Measurements from ENCODE around the gene ARHGEF10L. TPM values are rescaled to one million over a fixed set of nuclear protein-coding genes. Genes with fewer than 3 reads are reported as not detected.

The ARHGEF10L gene
- total and polyA plus RNA-seq, 4 experiments from 2014 or later: 0.47 to 0.78 TPM; not detected in 2

GRCh38 chr1:17729909-17730308 lies 190.4 kb downstream of the ARHGEF10L start:
- Mint-ChIP-seq H3K4me3 (no peak overlapping the region), H3K4me1 (no peaks in the 10 kb centered on the region), H3K9me3 (peaks cover 0 to 2% (median 0%) of the 10 kb centered on the region in 8 donors), H3K27me3 (peaks cover 0 to 4% of the 10 kb centered on the region in 2 donors), H3K36me3 (no peaks in the 10 kb centered on the region), H3K27ac (no peak overlapping the region)
- H3K27me3 ChIP-seq (ENCODE audit: insufficient read depth, low read length): no peaks in the 10 kb centered on the region
- no peak overlapping the region for H3K27ac ChIP-seq (ENCODE audit: low read depth, low read length)
- intact Hi-C loops (cut with micrococcal nuclease): no loop called here
- no peak for DNase-seq
- H3K4me1 ChIP-seq (ENCODE audit: insufficient read depth, low read length): no peaks in the 10 kb centered on the region
- ChIA-PET POLR2A (ENCODE audit: partially characterized antibody) (no interaction called here), CTCF (ENCODE audit: partially characterized antibody) (no interaction called here)
- no peaks in the 10 kb centered on the region for H3K36me3 ChIP-seq (ENCODE audit: insufficient read depth, low read length)
- H3K9me3 ChIP-seq (ENCODE audit: control insufficient read depth in 1 of 2, low read length in 2 of 2): no peaks in the 10 kb centered on the region
- H3K4me3 ChIP-seq (ENCODE audit: low read length in 2 of 2): no peak overlapping the region

DNA sequence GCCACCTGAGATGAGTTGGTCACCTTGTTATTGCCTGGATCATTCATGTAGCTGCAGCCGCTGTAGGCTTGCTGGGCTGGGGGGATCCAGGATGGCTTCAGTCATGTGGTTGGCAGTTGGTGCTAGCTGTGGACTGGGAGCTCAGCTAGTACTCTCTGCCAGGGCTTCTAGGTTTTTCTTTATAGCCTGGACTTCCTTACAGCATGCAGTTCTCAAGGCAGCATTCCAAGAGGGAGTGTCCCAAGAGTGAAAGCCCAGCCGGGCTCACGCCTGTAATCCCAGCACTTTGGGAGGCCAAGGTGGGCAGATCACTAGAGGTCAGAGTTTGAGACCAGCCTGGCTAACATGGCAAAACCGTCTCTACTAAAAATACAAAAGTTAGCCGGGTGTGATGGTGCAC lies 192.0 kb downstream of the ARHGEF10L start:
- Mint-ChIP-seq H3K27ac (no peak overlapping the region), H3K27me3 (peaks cover 0 to 4% of the 10 kb centered on the region in 2 donors), H3K9me3 (peaks cover 0 to 2% (median 0%) of the 10 kb centered on the region in 8 donors), H3K36me3 (no peaks in the 10 kb centered on the region), H3K4me1 (no peaks in the 10 kb centered on the region), H3K4me3 (no peak overlapping the region)
- Histone ChIP-seq H3K9me3 (ENCODE audit: control insufficient read depth in 1 of 2, low read length in 2 of 2) (no peaks in the 10 kb centered on the region), H3K4me1 (ENCODE audit: insufficient read depth, low read length) (no peaks in the 10 kb centered on the region), H3K4me3 (ENCODE audit: low read length in 2 of 2) (no peak overlapping the region), H3K36me3 (ENCODE audit: insufficient read depth, low read length) (no peaks in the 10 kb centered on the region), H3K27ac (ENCODE audit: low read depth, low read length) (no peak overlapping the region), H3K27me3 (ENCODE audit: insufficient read depth, low read length) (no peaks in the 10 kb centered on the region)
- CTCF ChIA-PET (ENCODE audit: partially characterized antibody): no interaction called here
- no peak for DNase-seq
- POLR2A ChIA-PET (ENCODE audit: partially characterized antibody): no interaction called here
- intact Hi-C loops (cut with micrococcal nuclease): no loop called here

- ChIA-PET POLR2A (ENCODE audit: partially characterized antibody) (no interaction called here), CTCF (ENCODE audit: partially characterized antibody) (no interaction called here)
- H3K36me3 Mint-ChIP-seq: no peaks in the 10 kb centered on the region
- intact Hi-C loops (cut with micrococcal nuclease): no loop called here
- no peak for DNase-seq
- Histone ChIP-seq H3K9me3 (ENCODE audit: control insufficient read depth in 1 of 2, low read length in 2 of 2) (no peaks in the 10 kb centered on the region), H3K4me3 (ENCODE audit: low read length in 2 of 2) (no peak overlapping the region), H3K27me3 (ENCODE audit: insufficient read depth, low read length) (no peaks in the 10 kb centered on the region), H3K4me1 (ENCODE audit: insufficient read depth, low read length) (no peaks in the 10 kb centered on the region), H3K27ac (ENCODE audit: low read depth, low read length) (no peak overlapping the region), H3K36me3 (ENCODE audit: insufficient read depth, low read length) (no peaks in the 10 kb centered on the region)
- H3K4me1 Mint-ChIP-seq: no peaks in the 10 kb centered on the region
- no peak overlapping the region for H3K27ac Mint-ChIP-seq
- peaks cover 0 to 2% (median 0%) of the 10 kb centered on the region in 8 donors for H3K9me3 Mint-ChIP-seq
- H3K27me3 Mint-ChIP-seq: peaks cover 0 to 4% of the 10 kb centered on the region in 2 donors
- no peak overlapping the region for H3K4me3 Mint-ChIP-seq
These were observed 193.0 kb downstream of the ARHGEF10L start for GRCh38 chr1:17732475-17732874.

DNA sequence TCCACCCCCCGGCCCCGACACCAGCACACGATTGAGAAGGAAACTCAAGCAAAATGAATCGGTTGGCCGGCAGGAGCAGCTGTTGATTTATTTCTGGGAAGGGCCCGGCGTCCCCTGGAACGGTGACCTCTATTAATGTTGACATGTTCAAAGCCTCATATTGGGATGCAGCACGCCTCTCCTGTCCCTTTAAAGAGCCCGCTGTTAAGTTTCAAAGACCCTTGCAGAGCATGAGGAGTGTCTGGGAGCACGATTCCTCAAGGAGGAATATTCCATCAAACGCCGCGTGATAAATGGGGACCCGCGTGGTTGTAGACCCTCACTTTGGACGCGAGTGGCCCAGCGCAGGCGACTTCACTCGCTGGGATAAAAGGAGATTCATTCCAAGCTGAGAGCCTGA lies 194.2 kb downstream of the ARHGEF10L start:
- no peaks in the 10 kb centered on the region for H3K4me1 Mint-ChIP-seq
- no peaks in the 10 kb centered on the region for H3K36me3 Mint-ChIP-seq
- H3K27ac ChIP-seq (ENCODE audit: low read depth, low read length): no peak overlapping the region
- H3K27me3 Mint-ChIP-seq: peaks cover 0 to 5% of the 10 kb centered on the region in 2 donors
- ChIA-PET POLR2A (ENCODE audit: partially characterized antibody) (no interaction called here), CTCF (ENCODE audit: partially characterized antibody) (no interaction called here)
- peaks cover 0 to 2% (median 0%) of the 10 kb centered on the region in 8 donors for H3K9me3 Mint-ChIP-seq
- no peaks in the 10 kb centered on the region for H3K4me1 ChIP-seq (ENCODE audit: insufficient read depth, low read length)
- DNase-seq: no peak
- intact Hi-C loops (cut with micrococcal nuclease): no loop called here
- no peaks in the 10 kb centered on the region for H3K36me3 ChIP-seq (ENCODE audit: insufficient read depth, low read length)
- no peaks in the 10 kb centered on the region for H3K27me3 ChIP-seq (ENCODE audit: insufficient read depth, low read length)
- H3K9me3 ChIP-seq (ENCODE audit: control insufficient read depth in 1 of 2, low read length in 2 of 2): no peaks in the 10 kb centered on the region
- no peak overlapping the region for H3K4me3 ChIP-seq (ENCODE audit: low read length in 2 of 2)
- H3K27ac Mint-ChIP-seq: no peak overlapping the region
- no peak overlapping the region for H3K4me3 Mint-ChIP-seq

DNA sequence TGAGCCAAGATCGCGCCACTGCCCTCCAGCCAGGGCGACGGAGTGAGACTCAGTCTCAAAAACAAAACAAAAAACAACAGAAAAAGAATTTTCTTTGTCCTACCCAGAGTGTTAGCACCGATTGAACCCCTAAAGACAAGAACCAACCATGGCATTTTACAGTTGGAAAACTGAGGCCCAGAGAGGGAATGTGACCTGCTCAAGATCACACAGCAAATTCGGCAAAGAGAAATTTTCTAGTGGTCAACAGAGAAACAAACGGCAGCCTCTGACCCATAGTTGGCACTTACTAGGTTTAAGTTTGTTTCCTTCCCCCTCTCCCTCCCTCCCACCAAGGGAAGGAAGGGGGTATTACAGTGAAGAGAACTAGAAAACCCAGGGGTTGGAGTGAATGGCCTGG lies 195.1 kb downstream of the ARHGEF10L start:
- no peak overlapping the region for H3K27ac ChIP-seq (ENCODE audit: low read depth, low read length)
- no peak for DNase-seq
- no peak overlapping the region for H3K4me3 Mint-ChIP-seq
- peaks cover 0 to 6% of the 10 kb centered on the region in 2 donors for H3K27me3 Mint-ChIP-seq
- H3K4me1 ChIP-seq (ENCODE audit: insufficient read depth, low read length): no peaks in the 10 kb centered on the region
- CTCF ChIA-PET (ENCODE audit: partially characterized antibody): no interaction called here
- H3K9me3 Mint-ChIP-seq: no peaks in the 10 kb centered on the region
- H3K36me3 Mint-ChIP-seq: no peaks in the 10 kb centered on the region
- no peaks in the 10 kb centered on the region for H3K4me1 Mint-ChIP-seq
- H3K9me3 ChIP-seq (ENCODE audit: control insufficient read depth in 1 of 2, low read length in 2 of 2): no peaks in the 10 kb centered on the region
- POLR2A ChIA-PET (ENCODE audit: partially characterized antibody): no interaction called here
- H3K27ac Mint-ChIP-seq: no peak overlapping the region
- no peaks in the 10 kb centered on the region for H3K27me3 ChIP-seq (ENCODE audit: insufficient read depth, low read length)
- H3K36me3 ChIP-seq (ENCODE audit: insufficient read depth, low read length): no peaks in the 10 kb centered on the region
- intact Hi-C loops (cut with micrococcal nuclease): no loop called here
- no peak overlapping the region for H3K4me3 ChIP-seq (ENCODE audit: low read length in 2 of 2)

DNA sequence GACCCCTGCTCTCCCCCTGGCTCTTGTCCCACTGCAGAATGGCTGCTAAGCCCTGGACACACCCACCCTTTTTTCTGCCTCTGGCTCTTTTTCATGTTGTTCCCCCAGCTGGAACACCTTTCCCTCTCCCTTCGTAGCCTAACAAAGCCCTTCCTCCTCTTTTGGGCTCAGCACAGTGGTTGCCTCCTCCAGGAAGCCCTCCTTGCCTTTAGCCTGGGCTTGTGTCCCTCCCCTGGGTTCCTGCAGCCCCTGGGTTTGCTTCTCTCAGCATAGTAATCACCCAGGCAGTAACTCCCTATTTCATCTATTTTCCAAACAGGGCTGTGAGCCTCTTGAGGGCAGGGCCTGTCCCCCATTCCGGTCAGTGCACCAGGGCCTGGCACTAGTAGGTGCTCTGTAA lies 195.8 kb downstream of the ARHGEF10L start:
- no peak overlapping the region for H3K4me3 ChIP-seq (ENCODE audit: low read length in 2 of 2)
- Mint-ChIP-seq H3K27me3 (peaks cover 0 to 5% of the 10 kb centered on the region in 2 donors), H3K36me3 (no peaks in the 10 kb centered on the region), H3K4me1 (no peaks in the 10 kb centered on the region), H3K9me3 (no peaks in the 10 kb centered on the region), H3K27ac (no peak overlapping the region), H3K4me3 (no peak overlapping the region)
- no peaks in the 10 kb centered on the region for H3K9me3 ChIP-seq (ENCODE audit: control insufficient read depth in 1 of 2, low read length in 2 of 2)
- no peaks in the 10 kb centered on the region for H3K27me3 ChIP-seq (ENCODE audit: insufficient read depth, low read length)
- no peak overlapping the region for H3K27ac ChIP-seq (ENCODE audit: low read depth, low read length)
- H3K36me3 ChIP-seq (ENCODE audit: insufficient read depth, low read length): no peaks in the 10 kb centered on the region
- POLR2A ChIA-PET (ENCODE audit: partially characterized antibody): interaction anchor here (0.5 kb wide), 1 partner anchor 253 kb away, joined by 3 read pairs; no protein-coding TSS in a partner anchor
- CTCF ChIA-PET (ENCODE audit: partially characterized antibody): no interaction called here
- H3K4me1 ChIP-seq (ENCODE audit: insufficient read depth, low read length): no peaks in the 10 kb centered on the region
- DNase-seq: no peak
- intact Hi-C loops (cut with micrococcal nuclease): no loop called here

GRCh38 chr1:17735793-17736192 lies 196.3 kb downstream of the ARHGEF10L start:
- Histone ChIP-seq H3K9me3 (ENCODE audit: control insufficient read depth in 1 of 2, low read length in 2 of 2) (no peaks in the 10 kb centered on the region), H3K4me1 (ENCODE audit: insufficient read depth, low read length) (no peaks in the 10 kb centered on the region), H3K27me3 (ENCODE audit: insufficient read depth, low read length) (no peaks in the 10 kb centered on the region), H3K36me3 (ENCODE audit: insufficient read depth, low read length) (no peaks in the 10 kb centered on the region), H3K4me3 (ENCODE audit: low read length in 2 of 2) (no peak overlapping the region), H3K27ac (ENCODE audit: low read depth, low read length) (no peak overlapping the region)
- intact Hi-C loops (cut with micrococcal nuclease): no loop called here
- peaks cover 3 to 4% of the 10 kb centered on the region in 2 donors for H3K27me3 Mint-ChIP-seq
- ChIA-PET POLR2A (ENCODE audit: partially characterized antibody) (no interaction called here), CTCF (ENCODE audit: partially characterized antibody) (no interaction called here)
- DNase-seq: no peak
- no peak overlapping the region for H3K27ac Mint-ChIP-seq
- H3K36me3 Mint-ChIP-seq: no peaks in the 10 kb centered on the region
- H3K4me1 Mint-ChIP-seq: no peaks in the 10 kb centered on the region
- no peaks in the 10 kb centered on the region for H3K9me3 Mint-ChIP-seq
- no peak overlapping the region for H3K4me3 Mint-ChIP-seq

GRCh38 chr1:17736625-17737024 lies 197.1 kb downstream of the ARHGEF10L start:
- H3K27me3 ChIP-seq (ENCODE audit: insufficient read depth, low read length): no peaks in the 10 kb centered on the region
- Mint-ChIP-seq H3K27ac (no peak overlapping the region), H3K9me3 (no peaks in the 10 kb centered on the region), H3K36me3 (no peaks in the 10 kb centered on the region), H3K27me3 (peaks cover 3 to 7% of the 10 kb centered on the region in 2 donors), H3K4me3 (no peak overlapping the region), H3K4me1 (no peaks in the 10 kb centered on the region)
- no peak overlapping the region for H3K4me3 ChIP-seq (ENCODE audit: low read length in 2 of 2)
- H3K36me3 ChIP-seq (ENCODE audit: insufficient read depth, low read length): no peaks in the 10 kb centered on the region
- no peaks in the 10 kb centered on the region for H3K4me1 ChIP-seq (ENCODE audit: insufficient read depth, low read length)
- CTCF ChIA-PET (ENCODE audit: partially characterized antibody): no interaction called here
- intact Hi-C loops (cut with micrococcal nuclease): no loop called here
- H3K9me3 ChIP-seq (ENCODE audit: control insufficient read depth in 1 of 2, low read length in 2 of 2): no peaks in the 10 kb centered on the region
- no peak overlapping the region for H3K27ac ChIP-seq (ENCODE audit: low read depth, low read length)
- DNase-seq: no peak
- POLR2A ChIA-PET (ENCODE audit: partially characterized antibody): no interaction called here

Data from CD4-positive, alpha-beta memory T cell (primary cell).